Activated CD4-positive, CD25-positive, alpha-beta regulatory T cell treated with anti-CD3 and anti-CD28 coated beads, Interleukin-2, amount 50 U/mL, for 16 hours (primary cell): ENCODE measurements around the gene NKAPL.
"Not testable (repeated sequence)": the region's sequence is repeated elsewhere in the genome, so short reads cannot be mapped to it uniquely, and the experiment has no call there.

Experiments
- DNase-seq: peaks from one replicate; pipeline ENCODE4 v3.0.0-alpha.2; 2020; ENCODE audit warnings: low read depth, low spot score

The NKAPL gene

DNA sequence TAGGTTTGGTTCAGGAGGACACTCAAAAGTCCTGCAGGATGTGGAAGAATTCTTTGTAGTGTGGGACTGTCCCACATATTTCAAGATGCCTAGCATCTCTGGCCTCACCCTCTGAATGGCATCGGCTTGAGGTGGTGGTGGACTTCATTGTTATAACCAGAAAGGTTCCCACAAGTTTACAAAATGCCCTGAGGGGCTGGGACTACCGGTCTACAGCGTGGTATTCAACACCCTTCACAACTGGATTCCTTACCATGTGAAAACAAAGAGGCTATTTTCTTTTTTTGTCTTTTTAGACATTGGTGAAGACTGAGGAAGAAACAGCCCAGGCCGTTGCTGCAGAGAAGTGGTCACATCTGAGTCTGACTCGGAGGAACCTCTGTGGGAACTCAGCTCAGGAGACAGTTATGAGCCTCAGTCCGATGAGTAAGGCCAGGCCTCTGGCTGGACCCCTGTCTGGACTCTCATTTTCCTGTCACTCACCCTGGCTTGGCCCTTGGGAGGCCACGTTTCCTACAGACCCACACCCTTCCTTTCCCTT is 37.5 kb downstream of the NKAPL start:
- no peak for DNase-seq

DNA sequence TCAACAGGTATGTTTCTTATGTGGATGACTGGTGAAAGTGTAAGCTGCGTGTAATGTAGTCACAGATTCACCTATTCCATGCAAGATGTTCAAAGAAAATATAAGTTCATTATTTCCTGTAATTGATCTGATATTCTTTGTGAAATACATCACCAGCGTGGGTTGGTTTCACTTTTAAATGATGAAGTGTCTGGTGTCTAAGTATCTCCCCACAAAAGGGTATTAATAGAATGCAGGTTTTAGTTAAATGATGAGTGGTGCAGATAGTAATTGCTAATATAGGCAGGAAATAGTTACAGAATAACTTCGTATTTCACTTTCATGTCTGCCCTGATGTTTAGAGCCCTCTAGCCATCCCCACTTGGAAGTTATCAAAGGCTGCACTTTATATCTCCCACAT is 44.5 kb downstream of the NKAPL start:
- DNase-seq = no peak

DNA sequence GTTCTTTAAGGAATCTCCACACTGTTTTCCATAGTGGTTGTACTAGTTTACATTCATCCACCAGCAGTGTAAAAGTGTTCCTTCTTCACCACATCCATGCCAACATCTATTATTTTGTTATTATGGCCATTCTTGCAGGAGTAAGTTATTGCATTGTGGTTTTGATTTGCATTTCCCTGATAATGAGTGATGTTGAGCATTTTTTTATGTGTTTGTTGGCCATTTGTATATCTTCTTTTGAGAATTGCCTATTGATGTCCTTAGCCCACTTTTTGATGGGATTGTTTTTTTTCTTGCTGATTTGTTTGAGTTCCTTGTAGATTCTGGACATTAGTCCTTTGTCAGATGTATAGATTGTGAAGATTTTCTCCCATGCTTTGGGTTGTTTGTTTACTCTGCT is 47.3 kb downstream of the NKAPL start:
- not testable (repeated sequence) for DNase-seq
